GM23248 (cell line): ENCODE data around the gene CTNNA3. TPM values are rescaled to one million over a fixed set of nuclear protein-coding genes. Genes with fewer than 3 reads are reported as not detected.

Experiments used
- DNase-seq: peaks from one replicate; pipeline ENCODE4 v3.0.0-alpha.2; 2015
- H2AFZ ChIP-seq: fragments of 200-600 bp; sonication (generic); 2 replicates; pipeline ENCODE4 v1.6.1; 2016; ENCODE audit warnings: antibody characterized with exemption
- H3F3A ChIP-seq: fragments of 200-600 bp; sonication (generic); 2 replicates; pipeline ENCODE4 v1.6.1; 2016; ENCODE audit warnings: mild to moderate bottlenecking, antibody characterized with exemption, mixed run types; ENCODE audit not compliant: insufficient read depth
- H3K27ac ChIP-seq: fragments of 200-600 bp; sonication (generic); 2 replicates; pipeline ENCODE4 v1.5.1; 2016; ENCODE audit warnings: mild to moderate bottlenecking
- H3K27me3 ChIP-seq: fragments of 200-600 bp; sonication (generic); replicated peaks from 2 replicates; pipeline ENCODE4 v1.6.1; 2016; ENCODE audit warnings: mild to moderate bottlenecking; ENCODE audit not compliant: insufficient read depth
- H3K36me3 ChIP-seq: fragments of 200-600 bp; sonication (generic); 2 replicates; pipeline ENCODE4 v1.6.1; 2016; ENCODE audit warnings: low read depth, mild to moderate bottlenecking
- H3K4me1 ChIP-seq: fragments of 200-600 bp; sonication (generic); 2 replicates; pipeline ENCODE4 v1.6.1; 2016; ENCODE audit warnings: mild to moderate bottlenecking; ENCODE audit not compliant: insufficient read depth
- H3K4me2 ChIP-seq: fragments of 200-600 bp; sonication (generic); one replicate; pipeline ENCODE4 v1.6.1; 2016; ENCODE audit warnings: mild to moderate bottlenecking; ENCODE audit not compliant: unreplicated experiment
- H3K4me3 ChIP-seq: fragments of 200-600 bp; sonication (generic); 2 replicates; pipeline ENCODE4 v1.5.1; 2016; ENCODE audit warnings: mild to moderate bottlenecking
- H3K79me2 ChIP-seq: fragments of 200-600 bp; sonication (generic); 2 replicates; pipeline ENCODE4 v1.6.1; 2016; ENCODE audit warnings: mild to moderate bottlenecking; ENCODE audit not compliant: insufficient read depth
- H3K9ac ChIP-seq: fragments of 200-600 bp; sonication (generic); 2 replicates; pipeline ENCODE4 v1.6.1; 2016; ENCODE audit warnings: mild to moderate bottlenecking
- H3K9me2 ChIP-seq: fragments of 200-600 bp; sonication (generic); 2 replicates; pipeline ENCODE4 v1.6.1; 2016; ENCODE audit warnings: mixed run types, mild to moderate bottlenecking, moderate library complexity; ENCODE audit not compliant: insufficient read depth
- H3K9me3 ChIP-seq: fragments of 200-600 bp; sonication (generic); one replicate; pipeline ENCODE4 v1.6.1; 2017; ENCODE audit warnings: low read depth
- H4K20me1 ChIP-seq: fragments of 200-600 bp; sonication (generic); 2 replicates; pipeline ENCODE4 v1.6.0; 2016; ENCODE audit not compliant: insufficient read depth
- EZH2 ChIP-seq: fragments of 200-600 bp; sonication (generic); IDR thresholded peaks from 2 replicates; pipeline ENCODE4 v1.6.1; 2018; ENCODE audit warnings: antibody characterized with exemption, mild to moderate bottlenecking; ENCODE audit not compliant: insufficient read depth, poor library complexity, severe bottlenecking
- EZH2phosphoT487 ChIP-seq: fragments of 200-600 bp; sonication (generic); IDR thresholded peaks from 2 replicates; pipeline ENCODE4 v1.6.1; 2018; ENCODE audit warnings: antibody characterized with exemption, moderate library complexity, mild to moderate bottlenecking, low read depth; ENCODE audit not compliant: insufficient read depth
- WGBS, 2 experiments: methylation state at CpG; one replicate each; pipeline ENCODE4 v1.1.6; 2015 to 2017; ENCODE audit warnings: low lambda C conversion rate in 2 of 2, low coverage in 1 of 2; ENCODE audit errors: missing lambda C conversion rate in 2 of 2; 5-methylcytosine and 5-hydroxymethylcytosine counted together
- in situ Hi-C: fragments of 300-500 bp; cut with MboI; formaldehyde crosslinking; loops from 2 replicates; pipeline ENCODE4 v1.15.0; 2020
- polyA plus RNA-seq: library from polyadenylated mRNA; unstranded; fragments of >200 nt; fragmentation: Nextera tagmentation; extraction: Ambion mirVana; gene quantifications from 2 replicates; pipeline ENCODE4 v1.2.1, GENCODE V29; 2016
- total RNA-seq: library from RNA; depleted of rRNA; stranded (reverse); fragments of >200 nt; shearing (Covaris generic); gene quantifications from 2 replicates; pipeline ENCODE4 v1.2.3, GENCODE V29; 2014

The CTNNA3 gene
- total and polyA plus RNA-seq, 2 experiments from 2014 or later: not detected

- H2AFZ ChIP-seq: no peak overlapping the region
- DNase-seq: no peak
- in situ Hi-C loops: no loop called here
These were observed 1058.5 kb downstream of the CTNNA3 start for GRCh38 chr10:66637273-66638036.

GRCh38 chr10:66629996-66630395, 1066.0 kb downstream of the CTNNA3 start:
- Histone ChIP-seq H3K36me3 (no peaks in the 10 kb centered on the region), H3K27ac (no peak overlapping the region), H3K27me3 (no peaks in the 10 kb centered on the region), H3K79me2 (no peaks in the 10 kb centered on the region), H3K4me1 (no peaks in the 10 kb centered on the region), H3K9ac (no peak overlapping the region), H2AFZ (no peak overlapping the region), H3K9me3 (no peaks in the 10 kb centered on the region), H3K4me3 (no peak overlapping the region), H3K9me2 (no peaks in the 10 kb centered on the region), H3K4me2 (no peak overlapping the region), H3F3A (no peaks in the 10 kb centered on the region), H4K20me1 (no peaks in the 10 kb centered on the region)
- TF ChIP-seq EZH2phosphoT487 (no peak), EZH2 (no peak)
- in situ Hi-C loops: no loop called here
- DNase-seq: no peak

More at GRCh38 chr10:66637273-66638036, 1058.5 kb downstream of the CTNNA3 start:
- H3K4me3 ChIP-seq: no peak overlapping the region
- H3K9me2 ChIP-seq: no peaks in the 10 kb centered on the region
- H3K36me3 ChIP-seq: no peaks in the 10 kb centered on the region
- H3K27me3 ChIP-seq: no peaks in the 10 kb centered on the region
- H3K79me2 ChIP-seq: no peaks in the 10 kb centered on the region
- H3K9ac ChIP-seq: no peak overlapping the region
- no peak overlapping the region for H3K27ac ChIP-seq
- H3F3A ChIP-seq: no peaks in the 10 kb centered on the region
- no peak overlapping the region for H3K4me2 ChIP-seq
- no peaks in the 10 kb centered on the region for H3K9me3 ChIP-seq
- no peaks in the 10 kb centered on the region for H4K20me1 ChIP-seq
- TF ChIP-seq EZH2: no peak
- TF ChIP-seq EZH2phosphoT487: no peak
- 2 to 9% methylated on average over 3 of the region's 3 CpGs for WGBS, 2 experiments
- H3K4me1 ChIP-seq: no peaks in the 10 kb centered on the region

- Histone ChIP-seq H3K27ac (no peak overlapping the region), H2AFZ (no peak overlapping the region), H3K9me3 (no peaks in the 10 kb centered on the region), H3K9ac (no peak overlapping the region), H3K4me2 (no peak overlapping the region), H3F3A (no peaks in the 10 kb centered on the region), H3K4me3 (no peak overlapping the region), H3K4me1 (no peaks in the 10 kb centered on the region), H3K79me2 (no peaks in the 10 kb centered on the region), H4K20me1 (no peaks in the 10 kb centered on the region), H3K27me3 (no peaks in the 10 kb centered on the region), H3K36me3 (no peaks in the 10 kb centered on the region), H3K9me2 (no peaks in the 10 kb centered on the region)
- no peak for TF ChIP-seq EZH2phosphoT487
- no peak for TF ChIP-seq EZH2
- in situ Hi-C loops: no loop called here
- DNase-seq: no peak
- WGBS, 2 experiments: 6 to 12% methylated on average over 4 of the region's 4 CpGs
These were observed 1068.8 kb downstream of the CTNNA3 start for GRCh38 chr10:66627156-66627555.

- Histone ChIP-seq H3K4me3 (no peak overlapping the region), H2AFZ (no peak overlapping the region)
- in situ Hi-C loops: no loop called here
These were observed 1070.0 kb downstream of the CTNNA3 start for GRCh38 chr10:66625709-66626590.

More at GRCh38 chr10:66625709-66626590, 1070.0 kb downstream of the CTNNA3 start:
- Histone ChIP-seq H3K27me3 (no peaks in the 10 kb centered on the region), H3K9me2 (no peaks in the 10 kb centered on the region), H3K4me2 (no peak overlapping the region), H3K27ac (no peak overlapping the region), H3K4me1 (no peaks in the 10 kb centered on the region), H3F3A (no peaks in the 10 kb centered on the region), H3K9me3 (no peaks in the 10 kb centered on the region), H3K36me3 (no peaks in the 10 kb centered on the region), H4K20me1 (no peaks in the 10 kb centered on the region), H3K79me2 (no peaks in the 10 kb centered on the region), H3K9ac (no peak overlapping the region)
- WGBS, 2 experiments: 15 to 23% methylated on average over 4 of the region's 4 CpGs
- no peak for DNase-seq
- TF ChIP-seq EZH2phosphoT487: no peak
- TF ChIP-seq EZH2: no peak
